IMR-90 (cell line): ENCODE measurements around the gene IL17F. TPM values are rescaled to one million over a fixed set of nuclear protein-coding genes. Genes with fewer than 3 reads are reported as not detected.

Experiments
- ATAC-seq: fragments of 200-7000 bp; cut with Tn5 transposase; 2 replicates; pipeline ENCODE4 v1.9.1; 2020; ENCODE audit warnings: low read depth, mild to moderate bottlenecking, moderate library complexity
- BruUV-seq: library from RNA; stranded (reverse); fragments of 400-500 nt; replicated peaks from 2 replicates; lab custom pipeline; 2021; lab: Mats Ljungman, UMichigan
- CTCF ChIA-PET: fragments of 300-600 bp; formaldehyde crosslinking; extraction: SDS; loops from one replicate; lab custom pipeline; 2021; ENCODE audit warnings: antibody characterized with exemption; lab: Yijun Ruan, JAX
- POLR2A ChIA-PET: fragments of 300-600 bp; sonication (Branson Sonifier 250); formaldehyde crosslinking; loops from one replicate; lab custom pipeline; 2022; ENCODE audit warnings: antibody characterized with exemption; ENCODE audit not compliant: unreplicated experiment; lab: Charles Lee
- DNase-seq: peaks from one replicate; pipeline ENCODE4 v3.0.0; 2013
- H2AFZ ChIP-seq: replicated peaks from 2 replicates; pipeline ENCODE3; 2013; ENCODE audit warnings: low read length, mild to moderate bottlenecking; ENCODE audit not compliant: poor library complexity
- H2AK5ac ChIP-seq: 2 replicates; pipeline ENCODE4 v1.6.1; 2013; ENCODE audit warnings: low read depth, low read length, inconsistent platforms
- H2AK9ac ChIP-seq: replicated peaks from 2 replicates; pipeline ENCODE3; 2013; ENCODE audit warnings: mild to moderate bottlenecking, low read depth, low read length, moderate library complexity; ENCODE audit not compliant: poor library complexity
- H2BK120ac ChIP-seq: 2 replicates; pipeline ENCODE4 v1.6.1; 2013; ENCODE audit warnings: low read depth, low read length, inconsistent platforms
- H2BK15ac ChIP-seq: 3 replicates; pipeline ENCODE4 v1.6.1; 2013; ENCODE audit warnings: low read depth, low read length, inconsistent platforms
- H2BK20ac ChIP-seq: 2 replicates; pipeline ENCODE4 v1.6.1; 2013; ENCODE audit warnings: low read depth, mild to moderate bottlenecking, inconsistent platforms, low read length, moderate library complexity
- H2BK5ac ChIP-seq: 2 replicates; pipeline ENCODE4 v1.6.1; 2013; ENCODE audit warnings: mild to moderate bottlenecking, low read depth, low read length, inconsistent platforms; ENCODE audit not compliant: poor library complexity, severe bottlenecking
- H3K14ac ChIP-seq: replicated peaks from 2 replicates; pipeline ENCODE4 v1.6.1; 2013; ENCODE audit warnings: low read depth, low read length, inconsistent platforms
- H3K18ac ChIP-seq: 2 replicates; pipeline ENCODE4 v1.6.1; 2013; ENCODE audit warnings: low read depth, low read length, control low read depth
- H3K23ac ChIP-seq: 2 replicates; pipeline ENCODE4 v1.6.1; 2013; ENCODE audit warnings: low read depth, low read length, inconsistent platforms
- H3K27ac ChIP-seq: 2 replicates; pipeline ENCODE4 v1.5.1; 2013; ENCODE audit warnings: mild to moderate bottlenecking, control low read depth, low read length; ENCODE audit not compliant: insufficient read depth
- H3K27me3 ChIP-seq: 2 replicates; pipeline ENCODE4 v1.6.1; 2013; ENCODE audit warnings: low read length; ENCODE audit not compliant: control insufficient read depth, insufficient read depth
- H3K36me3 ChIP-seq: 2 replicates; pipeline ENCODE4 v1.6.1; 2013; ENCODE audit warnings: low read length, mixed read lengths; ENCODE audit not compliant: control insufficient read depth, insufficient read depth
- H3K4ac ChIP-seq: 2 replicates; pipeline ENCODE4 v1.6.1; 2013; ENCODE audit warnings: low read depth, low read length, inconsistent platforms
- H3K4me1 ChIP-seq: 2 replicates; pipeline ENCODE4 v1.6.1; 2013; ENCODE audit warnings: low read length, mixed read lengths; ENCODE audit not compliant: control insufficient read depth, insufficient read depth
- H3K4me2 ChIP-seq: 2 replicates; pipeline ENCODE4 v1.6.1; 2013; ENCODE audit warnings: low read depth, mild to moderate bottlenecking, control low read depth, low read length, moderate library complexity
- H3K4me3 ChIP-seq: 2 replicates; pipeline ENCODE4 v1.5.1; 2013; ENCODE audit warnings: low read depth, mild to moderate bottlenecking, control low read depth, low read length, moderate library complexity; ENCODE audit not compliant: insufficient read depth
- H3K56ac ChIP-seq: 2 replicates; pipeline ENCODE4 v1.6.1; 2013; ENCODE audit warnings: low read length, inconsistent platforms; ENCODE audit not compliant: insufficient read depth; ENCODE audit errors: extremely low read depth
- H3K79me1 ChIP-seq, 2 experiments: 2 replicates each; pipeline ENCODE4 v1.6.1; 2013; ENCODE audit warnings: low read length in 2 of 2, inconsistent platforms in 1 of 2, low read depth in 1 of 2
- H3K9ac ChIP-seq: 2 replicates; pipeline ENCODE4 v1.6.1; 2013; ENCODE audit warnings: low read depth, low read length, control low read depth
- H3K9me1 ChIP-seq: 2 replicates; pipeline ENCODE4 v1.6.1; 2013; ENCODE audit warnings: low read length, inconsistent platforms; ENCODE audit not compliant: insufficient read depth
- H3K9me3 ChIP-seq: 2 replicates; pipeline ENCODE4 v1.6.1; 2013; ENCODE audit warnings: low read length; ENCODE audit not compliant: control insufficient read depth, insufficient read depth
- H4K20me1 ChIP-seq: 2 replicates; pipeline ENCODE4 v1.6.1; 2013; ENCODE audit warnings: low read length, inconsistent platforms; ENCODE audit not compliant: insufficient read depth
- H4K5ac ChIP-seq: 2 replicates; pipeline ENCODE4 v1.6.1; 2013; ENCODE audit warnings: mild to moderate bottlenecking, low read depth, low read length, control low read depth
- H4K8ac ChIP-seq, 2 experiments: 2 replicates each; pipeline ENCODE4 v1.6.1; 2013; ENCODE audit warnings: low read depth in 2 of 2, low read length in 2 of 2, control low read depth in 1 of 2, inconsistent platforms in 1 of 2
- H4K91ac ChIP-seq: 2 replicates; pipeline ENCODE4 v1.6.1; 2013; ENCODE audit warnings: low read depth, low read length, inconsistent platforms; ENCODE audit not compliant: insufficient read depth
- CTCF ChIP-seq: conservative IDR thresholded peaks from 2 replicates; pipeline ENCODE4 v1.5.1; 2012; ENCODE audit warnings: mild to moderate bottlenecking, low read depth, low read length, improper control_type of control experiment
- MAZ ChIP-seq: IDR thresholded peaks from 2 replicates; pipeline ENCODE4 v1.6.1; 2012; ENCODE audit warnings: low read depth, mild to moderate bottlenecking, low read length, improper control_type of control experiment, moderate library complexity, borderline replicate concordance
- RCOR1 ChIP-seq: IDR thresholded peaks from 2 replicates; pipeline ENCODE4 v1.6.1; 2012; ENCODE audit warnings: mild to moderate bottlenecking, low read length, improper control_type of control experiment; ENCODE audit not compliant: insufficient replicate concordance
- WGBS, 2 experiments: methylation state at CpG; one replicate each; pipeline versions ENCODE4 v1.1.5 to v1.1.7; 2013; ENCODE audit warnings: missing lambda C conversion rate in 2 of 2; ENCODE audit not compliant: insufficient read length in 1 of 2; ENCODE audit errors: extremely low coverage in 2 of 2; 5-methylcytosine and 5-hydroxymethylcytosine counted together
- dilution Hi-C: fragments of 300-500 bp; cut with HindIII; formaldehyde crosslinking; loops from one replicate; pipeline ENCODE4 v1.14.3; 2018; ENCODE audit warnings: low sequenced_read_pairs; ENCODE audit not compliant: unreplicated experiment
- in situ Hi-C: fragments of 300-500 bp; cut with MboI; formaldehyde crosslinking; loops from 3 replicates; pipeline ENCODE4 v1.14.3; 2019; ENCODE audit warnings: low sequenced_read_pairs, inconsistent platforms, mixed read lengths
- intact Hi-C: fragments of 100-400 bp; cut with micrococcal nuclease; formaldehyde crosslinking; loops from 2 replicates; pipeline ENCODE4 v1.10.0; 2022
- polyA plus RNA-seq, 3 experiments: library from polyadenylated mRNA; depleted of rRNA; stranded (reverse); fragments of >200 nt; gene quantifications; 2 replicates each; pipeline ENCODE4 v1.2.3, GENCODE V29; 2012; ENCODE audit warnings: low replicate concordance in 1 of 3
- total RNA-seq: library from RNA; depleted of rRNA; stranded (reverse); fragments of >200 nt; gene quantifications from 2 replicates; pipeline ENCODE4 v1.2.3, GENCODE V29; 2012

The IL17F gene
- total and polyA plus RNA-seq, 2 of the 4 experiments (the other 2 are of a cell fraction) = not detected

- Histone ChIP-seq H3K36me3 (no peaks in the 10 kb centered on the region), H4K91ac (no peak overlapping the region), H4K5ac (no peak overlapping the region), H3K18ac (no peak overlapping the region), H2BK5ac (no peak overlapping the region), H4K8ac (no peak overlapping the region), H3K9me1 (no peaks in the 10 kb centered on the region), H3K4me3 (no peak overlapping the region), H4K20me1 (no peaks in the 10 kb centered on the region), H3K14ac (no peak overlapping the region), H2BK120ac (no peak overlapping the region), H3K4me1 (no peaks in the 10 kb centered on the region), H2BK20ac (no peak overlapping the region), H3K9ac (no peak overlapping the region), H2AFZ (no peak overlapping the region), H3K23ac (no peak overlapping the region), H3K4me2 (no peak overlapping the region), H3K9me3 (no peaks in the 10 kb centered on the region), H3K27ac (no peak overlapping the region), H3K4ac (no peak overlapping the region), H2BK15ac (no peak overlapping the region), H2AK9ac (no peak overlapping the region), H2AK5ac (no peak overlapping the region), H3K27me3 (peaks cover 26% of the 10 kb centered on the region), H3K56ac (no peak overlapping the region), H3K79me1 (no peaks in the 10 kb centered on the region)
- ChIA-PET CTCF (interaction anchor here (0.8 kb wide), 1 partner anchor 128 kb away, joined by 4 read pairs; no protein-coding TSS in a partner anchor), POLR2A (no interaction called here)
- intact Hi-C loops = no loop called here
- in situ Hi-C loops = no loop called here
- no peak for DNase-seq
- dilution Hi-C loops = no loop called here
- WGBS, 2 experiments = no CpG with 5 or more reads among the region's 2 CpGs
- no TSS peak for BruUV-seq
- no peak for ATAC-seq
- TF ChIP-seq CTCF (no peak), RCOR1 (no peak), MAZ (no peak)
These were observed 4.8 kb upstream of the IL17F start for GRCh38 chr6:52249078-52249477.
